ENCODE measurements around the gene SLC25A39. TPM values are rescaled to one million over a fixed set of nuclear protein-coding genes. Genes with fewer than 3 reads are reported as not detected.
"Not testable (repeated sequence)": the region's sequence is repeated elsewhere in the genome, so short reads cannot be mapped to it uniquely, and the experiment has no call there.

The SLC25A39 gene
- polyA plus RNA-seq, 1 of the 3 experiments (the other 2 are of a cell fraction), result 131 TPM

- DNase-seq; H3K9ac ChIP-seq; H3K79me2 ChIP-seq (ENCODE audit: insufficient read depth); H3K27ac ChIP-seq (ENCODE audit: low read depth in 2 of 2, low read length in 1 of 2); H3K4me2 ChIP-seq; H3K36me3 ChIP-seq (replicated peaks in 1 of 2; ENCODE audit: control insufficient read depth in 1 of 2, insufficient read depth in 2 of 2, low read length in 1 of 2); H2AFZ ChIP-seq (ENCODE audit: low read depth); H3K9me2 ChIP-seq; H3K4me1 ChIP-seq (ENCODE audit: control insufficient read depth in 1 of 2, insufficient read depth in 2 of 2, low read depth in 1 of 2, low read length in 1 of 2); H3K4me3 ChIP-seq (ENCODE audit: low read depth in 2 of 2, low read length in 1 of 2); H3K9me3 ChIP-seq; H3K27me3 ChIP-seq (ENCODE audit: insufficient read depth); H4K20me1 ChIP-seq (ENCODE audit: insufficient read depth); H3F3A ChIP-seq (replicated peaks; ENCODE audit: insufficient read depth); CTCF ChIA-PET: not testable (repeated sequence)
- POLR2A ChIA-PET, result interaction anchor here (0.9 to 1.2 kb wide), 2 partner anchors 10 to 24 kb away, joined by 3 read pairs; no protein-coding TSS in a partner anchor
- 77% methylated on average over 10 of the region's 17 CpGs for WGBS (ENCODE audit: low lambda C conversion rate)
Observed at GRCh38 chr17:44369414-44370023, 44.9 kb upstream of the SLC25A39 start.

- WGBS (ENCODE audit: low lambda C conversion rate), result 78% methylated on average over 11 of the region's 42 CpGs
- H3K27ac ChIP-seq (ENCODE audit: low read depth in 2 of 2, low read length in 1 of 2); H3K4me1 ChIP-seq (ENCODE audit: control insufficient read depth in 1 of 2, insufficient read depth in 2 of 2, low read depth in 1 of 2, low read length in 1 of 2); POLR2A ChIA-PET; H3K79me2 ChIP-seq (ENCODE audit: insufficient read depth); H3K4me2 ChIP-seq; H3K4me3 ChIP-seq (ENCODE audit: low read depth in 2 of 2, low read length in 1 of 2); DNase-seq; H3K9me3 ChIP-seq; H3K9ac ChIP-seq; H3F3A ChIP-seq (replicated peaks; ENCODE audit: insufficient read depth); H4K20me1 ChIP-seq (ENCODE audit: insufficient read depth); H3K9me2 ChIP-seq; H2AFZ ChIP-seq (ENCODE audit: low read depth); H3K27me3 ChIP-seq (ENCODE audit: insufficient read depth); H3K36me3 ChIP-seq (replicated peaks in 1 of 2; ENCODE audit: control insufficient read depth in 1 of 2, insufficient read depth in 2 of 2, low read length in 1 of 2): not testable (repeated sequence)
- CTCF ChIA-PET, result interaction anchor here (1.1 kb wide), 1 partner anchor 10 kb away, joined by 3 read pairs; no protein-coding TSS in a partner anchor
Observed at GRCh38 chr17:44368391-44369243, 44.0 kb upstream of the SLC25A39 start.

- POLR2A ChIA-PET, result no interaction called here
- Histone ChIP-seq H3K27ac (ENCODE audit: low read depth in 2 of 2, low read length in 1 of 2) (no peak overlapping the region), H3K27me3 (ENCODE audit: insufficient read depth) (no peaks in the 10 kb centered on the region; the same call in 1 of the 2 replicates), H3K4me2 (no peak overlapping the region), H3K36me3 (replicated peaks in 1 of 2; ENCODE audit: control insufficient read depth in 1 of 2, insufficient read depth in 2 of 2, low read length in 1 of 2) (no peaks in the 10 kb centered on the region), H3K9me3 (no peaks in the 10 kb centered on the region), H3K79me2 (ENCODE audit: insufficient read depth) (peaks cover 3% of the 10 kb centered on the region; the same call in 1 of the 2 replicates), H3K9ac (no peak overlapping the region), H4K20me1 (ENCODE audit: insufficient read depth) (no peaks in the 10 kb centered on the region), H3F3A (replicated peaks; ENCODE audit: insufficient read depth) (peaks cover 3% of the 10 kb centered on the region), H3K9me2 (no peaks in the 10 kb centered on the region), H2AFZ (ENCODE audit: low read depth) (no peak overlapping the region), H3K4me1 (ENCODE audit: control insufficient read depth in 1 of 2, insufficient read depth in 2 of 2, low read depth in 1 of 2, low read length in 1 of 2) (peaks cover 0 to 4% of the 10 kb centered on the region in 2 experiments; a peak in 1 of 4 replicates), H3K4me3 (ENCODE audit: low read depth in 2 of 2, low read length in 1 of 2) (no peak overlapping the region)
- 49% methylated on average over 7 of the region's 7 CpGs for WGBS (ENCODE audit: low lambda C conversion rate)
- CTCF ChIA-PET, result interaction anchor here (0.9 to 1.6 kb wide), 3 partner anchors 8 to 16 kb away, joined by 3 to 6 read pairs (median 4); no protein-coding TSS in a partner anchor
- peak; percentile 20 for DNase-seq
- TF ChIP-seq SMC3 (IDR thresholded peaks at IDR 0.05; ENCODE audit: low read depth, low read length) (no peak), FOXJ3 (CRISPR knock-in tag; IDR thresholded peaks at IDR 0.05) (no peak), NFIC (IDR thresholded peaks at IDR 0.05; ENCODE audit: borderline replicate concordance) (no peak), TCF12 (IDR thresholded peaks at IDR 0.05) (no peak), PBX3 (IDR thresholded peaks at IDR 0.05) (no peak), FOXM1 (IDR thresholded peaks at IDR 0.05; ENCODE audit: low read depth) (no peak), RXRA (IDR thresholded peaks at IDR 0.05; ENCODE audit: borderline replicate concordance, low read depth) (no peak), REST (IDR thresholded peaks at IDR 0.05; ENCODE audit: low read depth, low read length) (no peak), MEF2A (IDR thresholded peaks at IDR 0.05; ENCODE audit: borderline replicate concordance, low read depth) (no peak), TEAD4 (IDR thresholded peaks at IDR 0.05; ENCODE audit: borderline replicate concordance, insufficient read depth) (no peak), IRF3 (IDR thresholded peaks at IDR 0.05; ENCODE audit: low read depth, low read length) (no peak)
Observed at GRCh38 chr17:44367231-44367979, 42.8 kb upstream of the SLC25A39 start.

All from SK-N-SH (cell line).